ENCODE measurements around the gene EXPH5.

Gene EXPH5

GRCh38 chr11:108584973-108585372, 8.6 kb downstream of the EXPH5 start:
- H3K4me3 ChIP-seq (replicated peaks; ENCODE audit: low read depth, low read length): no peak overlapping the region
- DNase-seq (ENCODE audit: low read depth): no peak
- no peak for TF ChIP-seq CTCF (IDR thresholded peaks at IDR 0.05; ENCODE audit: low read length, missing control alignments)

GRCh38 chr11:108580645-108581044, 12.9 kb downstream of the EXPH5 start:
- TF ChIP-seq CTCF (IDR thresholded peaks at IDR 0.05; ENCODE audit: low read length, missing control alignments): no peak
- no peak overlapping the region for H3K4me3 ChIP-seq (replicated peaks; ENCODE audit: low read depth, low read length)
- DNase-seq (ENCODE audit: low read depth): no peak

DNA sequence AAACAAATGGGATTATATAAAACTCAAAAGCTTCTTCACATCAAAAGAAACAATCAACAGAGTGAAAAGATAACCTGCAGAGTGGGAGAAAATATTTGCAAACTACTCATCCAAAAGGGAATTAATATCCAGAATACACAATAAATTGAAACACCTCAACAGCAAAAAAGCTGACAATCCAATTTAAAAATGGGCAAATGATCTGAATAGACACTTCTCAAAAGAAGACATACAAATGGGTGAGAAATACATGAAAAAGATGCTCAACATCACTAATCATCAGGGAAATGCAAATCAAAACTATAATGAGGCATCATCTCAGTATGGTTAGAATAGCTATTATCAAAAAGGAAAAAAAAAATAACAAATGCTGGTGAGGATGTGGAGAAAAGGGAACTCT, 13.5 kb downstream of the EXPH5 start:
- H3K4me3 ChIP-seq (replicated peaks; ENCODE audit: low read depth, low read length): no peak overlapping the region
- DNase-seq (ENCODE audit: low read depth): no peak
- TF ChIP-seq CTCF (IDR thresholded peaks at IDR 0.05; ENCODE audit: low read length, missing control alignments): no peak

DNA sequence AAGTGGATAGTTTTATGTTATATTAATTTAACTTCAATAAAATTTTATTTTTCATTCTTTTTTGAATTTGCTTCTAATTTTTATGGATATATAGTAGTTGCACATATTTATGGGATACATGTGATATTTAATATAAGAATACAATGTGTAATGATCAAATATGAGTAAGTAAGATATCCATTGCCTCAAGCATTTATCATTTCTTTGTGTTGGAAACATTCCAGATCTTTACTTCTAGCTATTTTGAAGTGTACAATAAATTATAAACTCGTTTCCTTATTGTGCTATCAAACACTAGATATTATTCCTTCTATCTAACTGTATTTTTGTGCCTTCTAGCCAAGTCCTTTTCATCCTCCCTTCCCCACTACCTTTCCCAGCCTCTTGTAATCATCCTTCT, 17.0 kb downstream of the EXPH5 start:
- H3K4me3 ChIP-seq (replicated peaks; ENCODE audit: low read depth, low read length): no peak overlapping the region
- DNase-seq (ENCODE audit: low read depth): no peak
- TF ChIP-seq CTCF (IDR thresholded peaks at IDR 0.05; ENCODE audit: low read length, missing control alignments): no peak

- no peak for DNase-seq (ENCODE audit: low read depth)
- no peak overlapping the region for H3K4me3 ChIP-seq (replicated peaks; ENCODE audit: low read depth, low read length)
- TF ChIP-seq CTCF (IDR thresholded peaks at IDR 0.05; ENCODE audit: low read length, missing control alignments): no peak
Measured at GRCh38 chr11:108574675-108575074, 18.9 kb downstream of the EXPH5 start.

DNA sequence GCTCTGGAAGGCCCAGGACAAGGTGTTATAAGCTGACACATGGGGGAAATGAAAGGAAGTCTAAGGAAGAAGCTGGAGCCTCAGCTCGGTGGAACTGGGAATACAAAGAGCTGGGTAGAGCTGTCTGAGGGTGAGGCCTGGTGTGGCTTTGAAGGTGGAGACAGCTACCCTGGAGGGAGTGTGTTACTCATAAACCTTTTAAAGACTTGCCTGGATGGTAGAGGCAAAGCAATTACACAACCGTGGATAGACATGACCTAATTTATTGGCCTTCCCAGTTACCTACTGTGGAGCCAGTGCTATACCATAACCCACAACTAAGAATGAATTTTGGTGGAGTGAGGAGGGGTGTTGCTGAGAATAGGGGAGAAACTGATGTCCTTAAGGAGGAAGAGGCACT, 22.6 kb downstream of the EXPH5 start:
- TF ChIP-seq CTCF (IDR thresholded peaks at IDR 0.05; ENCODE audit: low read length, missing control alignments): no peak
- no peak for DNase-seq (ENCODE audit: low read depth)
- H3K4me3 ChIP-seq (replicated peaks; ENCODE audit: low read depth, low read length): no peak overlapping the region

DNA sequence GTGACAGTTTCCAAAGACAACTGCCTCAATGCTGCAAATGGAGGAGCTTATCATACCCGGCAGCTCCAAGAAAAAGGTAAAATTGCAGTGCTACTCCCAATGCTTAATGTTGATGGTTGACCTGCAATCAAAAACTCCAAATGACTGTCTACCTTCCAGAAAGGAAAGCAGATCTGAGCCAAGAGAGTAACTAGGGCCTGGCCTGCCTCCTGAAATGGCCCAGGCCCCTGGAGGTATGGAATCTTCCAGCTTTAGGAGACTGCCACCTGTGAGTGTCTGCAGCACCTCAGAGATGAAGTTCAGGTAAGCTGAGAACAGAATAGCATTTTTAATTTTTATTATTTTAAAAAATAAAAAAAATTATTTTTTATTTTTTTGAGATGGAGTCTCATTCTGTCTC, 23.7 kb downstream of the EXPH5 start:
- no peak overlapping the region for H3K4me3 ChIP-seq (replicated peaks; ENCODE audit: low read depth, low read length)
- DNase-seq (ENCODE audit: low read depth): no peak
- no peak for TF ChIP-seq CTCF (IDR thresholded peaks at IDR 0.05; ENCODE audit: low read length, missing control alignments)

Measured in fibroblast of pulmonary artery (primary cell).